NCI-H146 (cell line): ENCODE measurements around the gene TMC2.
A peak's percentile ranks its signal among the peaks of the same experiment; 100 is the strongest.
"Not testable (repeated sequence)": the region's sequence is repeated elsewhere in the genome, so short reads cannot be mapped to it uniquely, and the experiment has no call there.

ENCODE experiments used
- DNase-seq: peaks from one replicate; lab custom pipeline; 2025; lab: John Stamatoyannopoulos, UW

TMC2 gene

DNA sequence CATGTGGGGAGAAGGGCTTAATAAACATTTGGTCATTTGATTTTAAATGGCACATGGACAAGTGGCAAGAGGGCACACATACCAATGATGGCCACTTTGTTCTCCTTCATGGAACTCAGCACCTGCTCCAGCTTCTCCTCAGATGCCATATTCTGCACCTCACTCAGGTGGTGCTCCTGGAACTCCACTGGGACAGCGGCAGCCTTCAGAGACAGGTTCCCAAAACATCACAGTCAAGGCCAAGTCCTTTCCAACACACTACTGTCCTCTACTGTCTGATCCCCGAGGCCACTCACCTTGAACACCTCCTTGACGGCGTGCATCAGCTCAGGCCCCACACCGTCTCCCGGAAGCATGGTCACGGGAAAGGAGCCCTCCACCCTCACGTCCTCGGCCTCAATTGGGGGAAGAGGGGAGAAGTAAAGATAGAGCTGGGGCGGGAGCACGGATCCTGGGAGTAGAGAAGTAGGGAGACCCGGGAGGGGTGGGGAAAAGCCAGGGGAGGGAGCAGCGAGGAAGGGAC lies 127.1 kb downstream of the TMC2 start:
- no peak for DNase-seq

DNA sequence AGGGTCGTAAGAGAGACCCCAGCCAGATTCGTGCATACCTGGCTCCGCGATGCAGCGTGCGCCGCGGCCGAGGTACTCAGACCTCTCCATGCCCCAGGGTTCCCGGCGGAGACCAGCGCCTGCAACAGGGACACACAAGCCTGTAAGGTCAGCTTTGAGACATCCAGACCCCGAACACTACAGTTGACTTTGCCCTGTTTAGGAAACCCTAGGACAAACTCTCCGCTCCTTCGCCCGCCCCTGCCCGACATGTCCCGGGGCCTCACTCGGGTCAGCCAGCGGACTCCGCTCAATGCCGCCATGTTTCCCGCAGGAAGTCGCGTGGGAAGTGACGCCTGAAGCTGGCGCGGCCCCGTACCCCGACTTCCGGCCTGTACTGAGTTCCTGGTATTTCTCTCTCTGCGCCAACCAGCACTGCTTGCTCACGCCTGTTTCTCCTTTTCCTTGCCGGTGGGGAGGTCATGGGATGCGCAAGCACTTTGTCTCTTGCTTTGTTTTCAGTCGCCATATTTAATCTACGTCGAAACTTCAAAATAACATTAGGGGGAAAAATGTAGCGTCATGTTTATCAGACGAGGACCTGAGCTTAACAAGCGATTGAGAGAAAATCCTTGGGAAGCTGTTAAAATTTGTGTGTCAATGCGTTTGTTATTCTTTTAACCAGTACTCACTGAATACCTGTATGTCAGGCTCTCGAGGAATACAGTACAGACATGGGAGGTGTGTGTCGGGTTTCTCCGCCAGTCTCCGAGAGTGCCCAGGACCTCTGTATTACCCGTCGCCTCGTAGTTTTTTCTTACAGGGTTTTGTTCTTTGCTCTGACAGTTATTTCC lies 127.7 kb downstream of the TMC2 start, which contains the start of gene IDH3B:
IDH3B (minus strand) TSS at position 330 of the 833 bp plus-strand sequence; CDS start at position 302, 28 bp downstream.
- peak; percentile 95 for DNase-seq

DNA sequence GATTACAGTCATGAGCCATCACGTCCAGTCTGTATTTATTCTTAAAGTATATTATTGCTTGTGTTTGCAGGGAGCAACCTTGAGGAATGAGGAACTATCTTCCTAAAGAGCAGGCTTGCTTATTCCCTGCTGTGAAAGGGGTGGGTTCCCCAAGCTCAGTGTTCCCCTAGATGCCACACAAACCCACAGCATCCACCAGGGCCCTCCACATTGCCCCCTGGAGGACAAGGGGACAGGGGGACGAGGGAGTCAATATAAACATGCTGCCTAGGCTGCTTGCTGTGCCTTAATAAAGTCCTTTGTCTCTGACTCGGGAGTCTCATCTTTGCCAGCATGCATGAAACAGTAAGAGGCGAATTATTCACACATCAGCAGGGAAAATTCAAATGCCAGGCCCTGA lies 135.6 kb downstream of the TMC2 start:
- DNase-seq, result peak; percentile 32

DNA sequence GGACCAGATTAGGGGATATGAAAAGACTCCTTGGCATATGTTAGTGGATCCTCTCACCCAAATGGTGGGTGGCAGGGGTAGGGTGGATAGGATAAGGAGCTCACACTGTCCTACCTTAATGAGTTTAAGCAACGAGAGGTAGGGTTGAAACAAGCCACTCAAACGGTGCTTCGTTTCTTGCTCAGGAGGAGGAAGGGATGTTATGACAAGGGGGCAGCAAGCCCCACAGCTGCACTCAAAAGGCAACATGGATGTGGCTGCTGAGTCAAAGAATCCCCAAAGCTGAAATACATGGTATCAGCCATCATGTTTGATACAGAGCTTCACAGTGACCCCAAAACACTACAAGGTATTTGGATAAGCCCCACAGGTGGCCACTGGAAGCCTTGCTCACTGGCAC lies 136.1 kb downstream of the TMC2 start:
- DNase-seq, result no peak

DNA sequence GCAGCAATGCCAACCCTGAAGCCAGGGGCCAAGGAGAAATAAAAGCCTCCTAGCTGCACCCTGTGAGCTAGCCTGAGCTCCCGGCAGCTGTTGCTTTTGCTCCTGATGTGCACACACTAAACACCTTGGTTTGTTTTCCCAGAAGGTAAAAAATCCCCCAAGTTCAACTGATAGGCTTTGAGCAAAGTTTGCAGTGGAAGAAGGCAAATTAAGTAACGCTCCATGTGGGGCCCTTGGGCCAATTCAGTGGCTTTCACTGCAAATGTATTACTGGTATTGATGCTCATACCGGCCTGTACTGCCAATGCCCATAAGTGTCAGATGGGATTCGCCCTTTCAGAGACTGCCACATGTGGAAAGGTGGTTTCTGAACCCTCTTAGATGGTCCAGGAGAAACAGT lies 137.1 kb downstream of the TMC2 start:
- no peak for DNase-seq

DNA sequence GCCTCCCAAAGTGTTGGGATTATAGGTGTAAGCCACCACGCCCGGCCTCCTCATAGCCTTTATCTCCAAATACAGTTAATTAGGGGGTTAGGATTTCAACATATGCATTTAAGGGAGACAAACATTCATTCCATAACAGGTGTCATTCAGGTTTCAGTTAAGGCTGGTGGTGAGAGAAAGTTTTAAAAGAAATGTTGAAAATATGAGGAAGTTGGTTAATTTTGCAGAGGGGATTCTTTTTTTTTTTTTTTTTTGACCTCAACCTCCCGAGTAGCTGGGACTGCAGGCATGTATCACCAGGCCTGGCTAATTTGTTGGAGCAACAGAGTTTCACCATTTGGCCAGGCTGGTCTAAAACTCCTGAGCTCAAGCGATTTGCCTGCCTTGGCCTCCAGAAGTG lies 143.7 kb downstream of the TMC2 start:
- no peak for DNase-seq

DNA sequence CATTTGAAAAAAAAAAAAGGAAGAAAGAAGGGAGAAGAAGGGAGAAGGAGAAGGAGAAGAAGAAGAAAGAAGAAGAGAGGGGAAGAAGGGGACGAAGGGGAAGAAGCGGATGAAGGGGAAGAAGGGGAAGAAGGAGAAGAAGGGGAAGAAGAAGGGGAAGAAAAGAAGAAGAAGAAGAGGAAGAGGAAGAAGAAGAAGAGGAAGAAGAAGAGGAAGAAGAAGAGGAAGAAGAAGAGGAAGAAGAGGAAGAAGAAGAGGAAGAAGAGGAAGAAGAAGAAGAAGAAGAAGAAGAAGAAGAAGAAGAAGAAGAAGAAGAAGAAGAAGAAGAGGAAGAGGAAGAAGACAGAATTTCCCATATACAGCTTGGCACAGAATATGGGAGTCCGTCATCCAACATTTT lies 145.7 kb downstream of the TMC2 start:
- not testable (repeated sequence) for DNase-seq

DNA sequence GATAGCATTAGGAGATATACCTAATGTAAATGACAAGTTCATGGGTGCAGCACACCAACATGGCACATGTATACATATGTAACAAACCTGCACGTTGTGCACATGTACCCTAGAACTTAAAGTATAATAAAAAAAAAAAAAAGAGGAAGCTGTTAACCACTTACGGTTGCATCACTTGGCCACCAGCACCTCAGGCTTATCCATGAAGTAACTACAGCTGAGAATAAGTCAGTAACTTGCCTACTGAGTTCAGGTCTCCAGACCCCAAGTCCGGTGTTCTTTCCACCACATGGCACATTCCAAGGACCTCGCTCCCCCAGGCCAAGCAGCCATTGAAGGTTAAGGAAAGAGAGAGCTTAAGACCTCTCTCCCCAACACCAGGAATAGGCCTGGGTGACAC lies 148.4 kb downstream of the TMC2 start:
- DNase-seq, result not testable (repeated sequence)

DNA sequence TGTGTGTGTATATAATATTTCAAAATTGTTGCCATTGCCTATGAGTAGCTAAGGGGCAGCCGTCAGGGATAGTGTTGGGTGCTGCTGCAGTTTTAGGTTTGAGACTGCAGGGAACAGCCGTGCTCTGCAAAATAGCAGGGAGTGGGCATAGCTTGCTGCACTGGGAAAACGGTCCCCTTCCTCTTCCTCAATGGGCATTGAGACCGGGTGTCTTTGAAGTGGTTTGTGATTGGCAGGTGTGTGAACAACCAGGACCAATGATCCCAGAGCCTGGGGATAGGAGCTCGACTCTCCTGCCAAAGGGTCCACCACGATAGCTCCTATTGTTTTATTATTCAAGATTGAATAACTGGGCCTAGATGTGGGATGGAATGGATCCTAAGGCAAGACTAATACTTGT lies 151.1 kb downstream of the TMC2 start:
- no peak for DNase-seq

DNA sequence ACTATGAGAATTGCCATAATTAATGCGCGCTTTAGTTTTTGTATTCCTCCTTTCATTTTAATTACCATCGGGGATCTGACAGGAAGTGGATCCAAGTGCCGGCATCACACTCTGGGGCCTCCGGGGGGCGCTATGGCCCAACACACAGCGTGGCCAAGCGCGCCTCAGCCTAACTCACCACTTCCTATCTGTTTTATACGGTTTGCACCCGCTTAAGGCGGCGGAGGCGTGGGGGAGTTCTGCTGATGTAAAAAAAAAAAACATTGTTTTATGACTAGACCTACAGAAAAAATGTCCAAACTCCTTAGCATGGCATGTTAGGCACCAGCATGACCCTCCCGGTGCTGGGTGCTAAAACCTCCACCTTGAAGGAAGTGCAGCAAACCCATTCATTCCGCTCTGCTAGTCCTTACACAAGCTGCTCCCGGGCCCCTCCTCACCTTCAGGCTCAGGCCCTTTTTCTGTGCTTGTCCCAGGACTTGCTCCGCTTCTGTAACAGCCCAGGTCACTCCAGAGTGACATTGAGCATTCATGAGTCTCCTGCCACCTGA lies 151.7 kb downstream of the TMC2 start:
- DNase-seq, result no peak

DNA sequence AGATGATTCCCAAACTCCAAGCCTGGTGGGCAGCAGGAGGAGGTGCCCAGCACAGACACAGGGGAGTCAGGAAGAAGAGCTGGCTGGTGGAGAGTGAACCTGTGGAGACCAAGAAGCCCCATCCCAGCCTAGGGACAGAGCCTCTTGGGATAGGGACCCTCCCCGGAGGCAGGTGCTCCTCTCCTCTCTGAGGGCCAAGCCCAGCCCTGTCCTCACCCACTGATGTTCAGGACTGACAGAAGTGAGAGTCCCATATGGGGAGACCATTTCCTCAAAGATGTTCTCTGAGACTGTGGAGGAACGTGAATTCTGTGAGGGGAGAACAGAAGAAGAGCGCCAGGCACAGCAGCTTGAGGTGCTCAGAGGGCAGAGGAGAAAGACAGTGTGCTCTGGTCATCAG lies 153.8 kb downstream of the TMC2 start:
- DNase-seq, result no peak

DNA sequence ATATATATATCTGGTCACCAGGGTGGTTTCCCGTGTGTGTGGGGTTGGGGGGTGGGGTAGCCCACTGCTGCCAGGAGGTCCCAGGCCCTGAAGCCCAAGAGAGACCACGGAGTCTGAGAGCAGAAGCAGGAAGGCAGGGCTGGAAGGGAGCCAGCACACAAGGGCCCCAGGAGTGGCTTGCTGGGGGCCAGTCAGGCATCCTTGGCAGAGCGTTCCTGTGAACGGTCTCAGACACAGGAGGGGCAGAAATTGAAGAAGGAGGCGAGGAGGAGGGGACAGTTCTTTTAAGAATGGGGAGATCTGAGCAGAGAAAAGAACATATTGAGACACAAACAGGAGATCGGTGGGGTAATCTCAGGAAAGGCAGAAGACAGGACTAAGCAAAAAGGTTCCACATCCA lies 154.3 kb downstream of the TMC2 start:
- DNase-seq, result no peak

DNA sequence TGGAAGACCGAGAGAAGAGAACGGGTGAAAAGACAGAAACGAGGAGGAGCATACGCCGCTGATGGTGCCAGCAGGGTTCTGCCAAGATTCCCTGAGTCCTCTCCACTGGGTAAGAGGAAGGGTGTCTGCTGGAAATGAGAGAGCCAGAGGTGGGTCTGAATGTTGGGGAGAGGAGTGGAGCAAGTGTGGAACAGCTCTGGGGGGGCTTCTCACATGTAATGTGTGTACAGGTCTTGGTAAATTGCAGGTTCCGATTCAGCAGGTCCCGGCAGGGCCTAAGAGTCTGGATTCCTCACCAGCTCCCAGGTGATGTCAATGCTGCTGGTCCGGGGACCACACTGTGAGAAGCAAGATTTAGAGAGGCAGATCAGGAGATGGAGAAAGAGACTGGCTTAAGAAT lies 154.8 kb downstream of the TMC2 start:
- no peak for DNase-seq
